HL-60 (cell line): ENCODE results near the gene KIAA0319L.

Experiments used
- CTCF ChIP-seq: IDR thresholded peaks from one replicate; pipeline ENCODE4 v1.5.1; 2011; ENCODE audit warnings: low read length, control low read depth, inconsistent platforms; ENCODE audit not compliant: insufficient read depth
- GABPA ChIP-seq: IDR thresholded peaks from 2 replicates; pipeline ENCODE4 v1.6.1; 2012; ENCODE audit warnings: low read depth
- POLR2AphosphoS5 ChIP-seq: IDR thresholded peaks from 2 replicates; pipeline ENCODE4 v1.6.1; 2012; ENCODE audit warnings: low read depth
- REST ChIP-seq: IDR thresholded peaks from 2 replicates; pipeline ENCODE4 v1.6.1; 2012; ENCODE audit warnings: low read depth; ENCODE audit not compliant: insufficient replicate concordance
- SPI1 ChIP-seq: IDR thresholded peaks from 2 replicates; pipeline ENCODE4 v1.6.1; 2012; ENCODE audit warnings: low read depth, mild to moderate bottlenecking, borderline replicate concordance

- TF ChIP-seq CTCF (no peak), POLR2AphosphoS5 (no peak), REST (no peak), GABPA (no peak), SPI1 (no peak)
Measured at GRCh38 chr1:35556484-35557117, 602 bp downstream of the KIAA0319L start.
